ENCODE measurements around the gene SNAPIN.

The SNAPIN gene, protein sequence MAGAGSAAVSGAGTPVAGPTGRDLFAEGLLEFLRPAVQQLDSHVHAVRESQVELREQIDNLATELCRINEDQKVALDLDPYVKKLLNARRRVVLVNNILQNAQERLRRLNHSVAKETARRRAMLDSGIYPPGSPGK

GRCh38 chr1:153658400-153659174, at the start of gene SNAPIN:
SNAPIN (plus strand) TSS chr1:153658703; CDS start chr1:153658744, 41 bp downstream.
- DNase-seq = peak; percentile 96 to 97

GRCh38 chr1:153608742-153609584, 49.5 kb upstream of the SNAPIN start:
- DNase-seq = peak in 1 of 2 experiments; percentile 39

- no peak for DNase-seq
These were observed 49.0 kb upstream of the SNAPIN start for GRCh38 chr1:153609585-153609907.

DNA sequence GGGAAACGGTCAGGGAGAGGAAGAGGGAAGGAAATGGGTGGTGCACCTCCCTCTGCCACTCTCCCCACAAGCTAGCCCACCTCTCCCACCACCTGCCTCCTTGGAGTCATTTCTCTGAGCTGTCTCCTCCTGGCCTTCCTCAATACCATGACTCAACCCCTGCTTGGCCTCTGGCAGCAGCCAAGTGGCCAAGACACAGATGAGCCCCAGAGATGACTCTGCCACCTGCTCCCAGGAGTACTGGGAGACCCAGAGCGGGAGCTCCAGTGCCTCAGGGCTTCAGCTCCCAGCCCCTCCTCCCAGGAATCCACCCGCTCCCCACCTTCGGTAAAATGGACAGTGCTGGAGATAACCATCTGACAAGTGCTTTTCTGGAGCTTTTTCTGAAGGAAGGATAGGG, 48.2 kb upstream of the SNAPIN start:
- no peak for DNase-seq

GRCh38 chr1:153610811-153611301, 47.6 kb upstream of the SNAPIN start:
- no peak for DNase-seq

DNA sequence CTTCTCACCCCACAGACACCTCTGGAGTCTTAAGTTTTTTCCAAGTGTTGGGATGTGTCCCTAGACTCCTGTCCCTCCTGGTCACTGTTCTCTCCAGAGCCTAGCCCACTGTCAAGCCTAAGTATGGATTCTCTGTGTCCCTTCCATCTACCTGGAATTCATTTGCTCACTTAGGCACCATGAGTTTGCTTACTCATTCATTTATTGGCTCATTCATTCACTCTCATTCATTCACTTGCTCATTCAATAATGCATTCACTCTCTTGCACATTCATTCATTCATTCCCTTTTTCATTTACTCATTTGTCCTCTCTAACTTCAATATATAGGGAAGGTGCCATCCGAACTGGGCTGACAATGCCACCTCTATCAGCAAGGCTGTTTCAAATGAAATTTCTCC, 47.1 kb upstream of the SNAPIN start:
- DNase-seq = no peak

DNA sequence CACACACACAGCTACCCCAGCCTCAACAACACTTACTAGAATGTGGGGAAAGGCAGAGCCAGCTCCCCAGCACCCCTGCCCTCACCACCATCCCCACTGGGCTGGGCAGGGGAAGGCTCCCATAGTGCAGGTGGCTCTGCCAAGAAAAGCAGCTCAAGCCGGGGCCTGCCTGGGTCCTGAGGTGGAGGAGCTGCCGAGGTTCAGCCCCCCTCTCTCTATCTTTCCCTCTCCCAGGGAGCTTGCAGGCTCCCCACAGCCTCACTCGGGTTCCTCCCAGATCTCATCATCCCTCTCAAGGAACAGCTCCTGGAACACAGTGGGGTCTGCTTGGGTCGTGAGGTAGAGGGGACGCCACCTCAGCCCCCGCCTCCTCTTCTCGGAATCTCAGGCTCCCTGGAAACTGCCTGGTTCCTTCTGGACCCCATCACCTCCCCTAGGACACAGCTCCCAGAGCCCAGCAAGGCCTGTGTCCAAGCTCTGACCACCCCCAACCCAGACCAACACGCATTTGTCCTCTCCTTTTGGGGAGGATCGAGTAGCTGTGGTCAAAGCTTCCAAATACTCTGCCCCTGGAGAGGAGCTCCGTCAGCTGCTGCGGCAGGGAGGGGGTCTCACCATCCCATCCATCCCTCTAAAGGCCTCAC, 46.3 kb upstream of the SNAPIN start:
- DNase-seq = no peak

GRCh38 chr1:153612755-153613331, 45.7 kb upstream of the SNAPIN start, which contains the start of gene S100A16:
S100A16 (minus strand) TSS chr1:153613137; CDS start chr1:153608151, 4,986 bp downstream.
- DNase-seq = no peak

GRCh38 chr1:153613406-153613805, 45.1 kb upstream of the SNAPIN start:
- no peak for DNase-seq

GRCh38 chr1:153614189-153614900, 44.2 kb upstream of the SNAPIN start:
- no peak for DNase-seq

DNA sequence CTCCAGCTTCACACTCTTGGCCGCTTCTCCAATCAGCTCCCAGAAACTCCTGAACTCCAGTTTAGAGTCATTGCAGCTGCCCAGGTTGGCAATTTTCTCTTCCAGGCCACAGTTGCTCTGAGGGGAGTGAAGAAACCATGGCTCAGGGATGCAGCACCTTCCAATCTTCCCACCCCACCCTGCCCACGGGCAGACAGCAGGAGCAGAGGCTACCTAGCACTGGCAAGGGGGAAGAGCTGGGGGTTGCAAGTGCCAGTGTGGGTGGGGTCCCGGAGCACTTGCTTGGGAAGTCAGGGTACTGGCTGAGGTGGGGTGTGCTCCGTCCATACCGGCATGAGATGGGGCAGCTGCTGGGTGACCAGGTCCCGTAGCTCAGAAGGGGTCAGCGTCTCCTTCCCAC, 43.6 kb upstream of the SNAPIN start:
- DNase-seq = no peak

DNA sequence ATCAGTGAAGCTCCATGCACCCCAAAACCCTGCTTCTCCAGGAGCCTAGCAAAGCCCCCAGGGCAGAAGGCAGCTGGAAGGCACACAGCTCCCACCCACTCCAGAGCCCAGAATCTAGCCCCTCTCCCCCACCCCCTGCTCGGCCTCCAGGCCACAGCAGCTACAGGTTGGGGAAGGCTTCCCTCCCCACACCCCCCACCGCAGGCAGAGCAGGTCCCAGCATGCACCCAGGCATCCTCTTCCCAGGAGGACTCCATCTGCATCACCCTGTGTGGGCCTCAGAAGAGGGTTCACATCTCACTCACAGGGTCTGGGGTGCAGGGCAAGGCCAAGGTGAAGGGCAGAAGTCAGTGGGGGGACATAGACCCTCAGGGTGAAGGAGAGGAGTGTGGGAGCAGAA, 43.1 kb upstream of the SNAPIN start:
- no peak for DNase-seq

DNA sequence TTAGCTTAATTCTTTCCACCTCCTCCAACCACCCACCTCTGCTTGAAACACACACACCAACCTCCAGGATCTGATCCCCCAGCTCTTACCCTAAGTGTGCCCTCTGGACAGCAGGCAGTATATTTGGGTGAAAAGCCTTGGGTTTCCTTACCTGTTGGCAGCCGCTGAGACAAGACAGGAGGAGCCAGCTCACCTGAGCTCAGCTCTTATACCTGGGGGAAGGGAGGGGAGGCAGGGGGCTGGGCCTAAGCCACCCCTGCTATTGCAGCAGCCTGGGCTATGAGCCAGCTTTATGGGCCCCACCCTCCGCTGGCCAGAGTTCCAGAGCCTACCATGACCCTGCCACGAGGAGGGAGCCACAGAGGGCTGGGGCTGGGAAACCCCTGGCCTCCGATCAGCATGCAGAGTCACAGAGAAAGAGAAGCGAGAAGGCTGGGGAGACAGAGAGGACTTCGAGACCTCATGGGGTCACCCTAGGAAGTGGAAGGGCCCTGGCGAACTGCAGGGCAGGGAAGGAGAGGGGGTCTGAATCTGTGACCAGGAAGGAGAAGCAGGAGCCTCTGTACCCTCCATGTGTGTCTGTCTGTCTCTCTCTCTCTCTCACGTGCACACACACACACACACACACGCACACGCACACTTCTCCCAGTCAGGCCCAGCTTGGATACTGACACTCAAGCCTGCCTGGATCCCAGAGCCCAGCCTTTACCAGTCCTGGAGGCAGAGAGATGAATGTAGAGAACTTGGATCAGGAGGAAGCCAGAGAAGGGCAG, 42.2 kb upstream of the SNAPIN start, which contains the start of gene S100A14:
S100A14 (minus strand) TSS at position 182 of the 773 bp plus-strand sequence. CDS start 467 bp downstream, outside the sequence.
- DNase-seq = no peak

- DNase-seq = no peak
These were observed 41.6 kb upstream of the SNAPIN start for GRCh38 chr1:153616917-153617311.

- peak; percentile 71 to 90 for DNase-seq
These were observed 40.8 kb upstream of the SNAPIN start for GRCh38 chr1:153617663-153618062.

DNA sequence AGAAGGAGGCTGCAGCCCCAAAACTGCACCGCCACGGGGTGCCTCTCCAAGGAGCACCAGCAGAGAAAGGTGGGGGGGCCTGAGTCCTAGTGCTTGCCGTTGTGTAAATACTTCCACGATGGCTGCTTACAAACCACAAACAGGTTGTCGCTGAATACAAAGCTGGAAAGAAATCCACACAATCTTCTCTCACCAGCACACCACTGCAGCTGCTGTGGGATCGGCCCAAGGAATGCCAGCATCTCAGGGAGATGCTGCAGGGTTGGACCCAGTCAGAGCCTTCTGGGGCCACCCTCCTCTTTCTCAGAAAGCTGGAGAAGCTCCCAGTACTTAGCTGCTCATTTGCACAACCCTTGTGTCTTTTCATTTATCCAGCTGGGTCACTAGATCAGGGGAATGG, 39.3 kb upstream of the SNAPIN start:
- DNase-seq = no peak

GRCh38 chr1:153623101-153623500, 35.4 kb upstream of the SNAPIN start:
- no peak for DNase-seq

DNA sequence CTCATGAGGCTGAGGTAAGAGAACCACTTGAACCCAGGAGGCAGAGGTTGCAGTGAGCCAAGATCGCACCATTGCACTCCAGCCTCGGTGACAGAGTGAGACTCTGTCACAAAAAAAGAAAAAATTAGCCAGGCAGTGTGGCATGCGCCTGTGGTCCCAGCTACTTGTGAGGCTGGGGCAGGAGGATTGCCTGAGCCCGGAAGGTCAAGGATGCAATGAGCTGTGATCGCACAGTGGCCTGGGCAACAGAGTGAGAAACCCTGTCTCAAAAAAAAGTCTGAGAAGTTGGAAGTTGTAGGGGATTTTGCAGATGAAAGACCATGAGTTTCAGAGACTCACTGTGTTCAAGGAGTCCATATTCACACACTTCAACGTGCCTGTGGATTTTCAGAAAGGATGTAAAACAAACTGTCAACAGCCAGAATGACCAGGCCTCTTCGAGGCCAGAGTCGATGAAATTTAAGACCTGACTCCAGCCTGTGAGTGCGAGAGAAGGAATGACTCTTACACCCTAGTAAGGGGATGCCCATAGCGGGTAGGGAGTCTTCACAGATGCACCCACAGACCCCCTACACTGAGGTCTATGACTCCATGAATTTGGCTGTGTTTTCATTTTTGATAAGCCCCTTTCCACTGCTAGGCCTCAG, 33.4 kb upstream of the SNAPIN start:
- DNase-seq = no peak

GRCh38 chr1:153626477-153626903, 32.0 kb upstream of the SNAPIN start:
- DNase-seq = no peak
